ENCODE data around the gene APOL4. TPM values are rescaled to one million over a fixed set of nuclear protein-coding genes. Genes with fewer than 3 reads are reported as not detected.

The APOL4 gene
- polyA plus RNA-seq, 1 donor (not counting 4 experiments of a cell fraction or from before 2014, with no cell fraction given): 0.08 TPM

DNA sequence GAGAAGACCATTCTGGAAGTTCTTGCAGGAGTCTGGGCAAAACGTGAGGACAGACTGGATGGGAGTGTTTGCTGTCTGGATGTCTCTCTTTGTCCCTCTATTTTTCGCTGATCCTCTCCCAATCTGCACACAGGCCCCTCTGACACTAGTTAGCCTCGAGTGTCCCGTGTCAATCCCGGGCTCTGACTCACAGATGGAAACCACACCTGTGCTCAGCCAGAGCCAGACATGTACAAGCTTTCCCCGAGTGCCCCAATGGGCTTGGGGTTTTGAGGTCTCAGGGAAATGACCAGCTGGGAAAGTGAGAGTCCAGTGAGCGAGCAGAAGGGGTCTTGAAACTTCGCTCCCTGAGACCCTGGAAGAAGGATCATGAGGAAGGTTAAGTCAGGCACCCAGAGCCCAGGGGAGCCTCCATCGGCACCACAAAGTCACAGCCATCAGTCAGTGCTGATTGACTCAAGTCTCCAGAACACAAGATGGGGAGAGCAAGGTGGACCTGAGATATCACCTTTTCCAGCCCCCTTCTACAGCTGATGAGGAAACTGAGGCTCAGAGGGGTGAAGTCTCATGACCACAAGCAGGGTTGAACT is 23.8 kb upstream of the APOL4 start:
- no peaks in the 10 kb centered on the region for H3K4me1 ChIP-seq (ENCODE audit: control insufficient read depth, extremely low read depth, insufficient read depth, low read length)
- TF ChIP-seq CTCF (optimal IDR thresholded peaks at IDR 0.05 in 1 of 3, IDR thresholded peaks at IDR 0.05 in 1 of 3, conservative IDR thresholded peaks at IDR 0.05 in 1 of 3; ENCODE audit: extremely low read depth in 1 of 3, insufficient read depth in 2 of 3, low read length in 3 of 3): no peak
- no peak for TF ChIP-seq EZH2 (IDR thresholded peaks at IDR 0.05; ENCODE audit: low read length)
- H3K36me3 ChIP-seq (ENCODE audit: control insufficient read depth in 2 of 2, extremely low read depth in 1 of 2, insufficient read depth in 2 of 2, low read length in 2 of 2): peaks cover under 1 to 7% of the 10 kb centered on the region in 2 experiments
- H4K20me1 ChIP-seq (ENCODE audit: control insufficient read depth, extremely low read depth, insufficient read depth, low read length): no peaks in the 10 kb centered on the region
- no peak overlapping the region for H3K4me2 ChIP-seq (ENCODE audit: control insufficient read depth, extremely low read depth, insufficient read depth, low read depth, low read length)
- dilution Hi-C loops (cut with MboI; ENCODE audit: extremely low pct_ligation_motif_present, low sequenced_read_pairs): no loop called here
- H3K9ac ChIP-seq (ENCODE audit: control insufficient read depth, extremely low read depth, insufficient read depth, low read length): no peak overlapping the region
- H3K9me1 ChIP-seq (ENCODE audit: control insufficient read depth, extremely low read depth, insufficient read depth, low read length): no peaks in the 10 kb centered on the region
- no peaks in the 10 kb centered on the region for H3K79me2 ChIP-seq (ENCODE audit: control insufficient read depth, insufficient read depth, low read length)
- no peak overlapping the region for H3K27ac ChIP-seq (ENCODE audit: control insufficient read depth, insufficient read depth, low read length)
- no peak overlapping the region for H3K4me3 ChIP-seq (ENCODE audit: control insufficient read depth in 2 of 3, extremely low read depth in 1 of 3, insufficient read depth in 2 of 3, low read depth in 1 of 3, low read length in 3 of 3)
- no peaks in the 10 kb centered on the region for H3K27me3 ChIP-seq (ENCODE audit: control insufficient read depth, extremely low read depth, insufficient read depth, low read length)
- H3K9me3 ChIP-seq (ENCODE audit: control insufficient read depth, low read depth, low read length): no peaks in the 10 kb centered on the region
- no peak for FAIRE-seq
- no peak overlapping the region for H2AFZ ChIP-seq (ENCODE audit: control insufficient read depth, low read length)
- no peak for DNase-seq (ENCODE audit: low read depth, low spot score)

DNA sequence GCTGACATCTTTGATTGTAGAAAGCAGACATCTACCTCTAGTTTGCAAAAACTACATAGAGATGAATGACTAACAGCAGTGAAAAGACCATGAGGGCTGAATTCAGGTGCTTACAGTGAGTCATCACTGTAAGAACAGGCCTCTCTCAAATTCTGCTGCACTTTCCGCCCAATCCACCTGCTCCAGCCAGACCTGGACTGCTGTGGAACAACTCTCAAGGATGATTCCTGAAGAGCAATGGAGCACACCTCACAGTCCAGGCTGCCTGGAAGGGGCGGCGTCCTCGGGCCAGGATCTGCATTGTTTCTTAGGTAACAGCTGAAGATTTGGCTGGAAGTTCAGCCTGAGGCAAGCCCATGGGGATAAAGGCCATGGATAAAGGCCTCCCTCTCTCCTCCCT is 22.6 kb upstream of the APOL4 start:
- no peak for DNase-seq (ENCODE audit: low read depth, low spot score)
- Histone ChIP-seq H3K4me3 (ENCODE audit: control insufficient read depth in 2 of 3, extremely low read depth in 1 of 3, insufficient read depth in 2 of 3, low read depth in 1 of 3, low read length in 3 of 3) (no peak overlapping the region), H3K9me1 (ENCODE audit: control insufficient read depth, extremely low read depth, insufficient read depth, low read length) (no peaks in the 10 kb centered on the region), H3K27me3 (ENCODE audit: control insufficient read depth, extremely low read depth, insufficient read depth, low read length) (no peaks in the 10 kb centered on the region), H3K9me3 (ENCODE audit: control insufficient read depth, low read depth, low read length) (no peaks in the 10 kb centered on the region), H3K4me2 (ENCODE audit: control insufficient read depth, extremely low read depth, insufficient read depth, low read depth, low read length) (no peak overlapping the region), H3K36me3 (ENCODE audit: control insufficient read depth in 2 of 2, extremely low read depth in 1 of 2, insufficient read depth in 2 of 2, low read length in 2 of 2) (peaks cover 0 to 7% of the 10 kb centered on the region in 2 experiments), H3K27ac (ENCODE audit: control insufficient read depth, insufficient read depth, low read length) (no peak overlapping the region), H3K4me1 (ENCODE audit: control insufficient read depth, extremely low read depth, insufficient read depth, low read length) (no peaks in the 10 kb centered on the region), H2AFZ (ENCODE audit: control insufficient read depth, low read length) (no peak overlapping the region), H3K79me2 (ENCODE audit: control insufficient read depth, insufficient read depth, low read length) (no peaks in the 10 kb centered on the region), H3K9ac (ENCODE audit: control insufficient read depth, extremely low read depth, insufficient read depth, low read length) (no peak overlapping the region), H4K20me1 (ENCODE audit: control insufficient read depth, extremely low read depth, insufficient read depth, low read length) (no peaks in the 10 kb centered on the region)
- TF ChIP-seq CTCF (optimal IDR thresholded peaks at IDR 0.05 in 1 of 3, IDR thresholded peaks at IDR 0.05 in 1 of 3, conservative IDR thresholded peaks at IDR 0.05 in 1 of 3; ENCODE audit: extremely low read depth in 1 of 3, insufficient read depth in 2 of 3, low read length in 3 of 3) (no peak), EZH2 (IDR thresholded peaks at IDR 0.05; ENCODE audit: low read length) (no peak)
- dilution Hi-C loops (cut with MboI; ENCODE audit: extremely low pct_ligation_motif_present, low sequenced_read_pairs): no loop called here
- FAIRE-seq: no peak

Data from keratinocyte (primary cell).